HG02885 (cell line): ENCODE results near the gene RADIL.

Experiments
- ATAC-seq: cut with Tn5 transposase; IDR thresholded peaks from one replicate; pipeline ENCODE4 v1.9.1; 2021; ENCODE audit warnings: mild to moderate bottlenecking; ENCODE audit not compliant: unreplicated experiment, poor library complexity

RADIL gene

DNA sequence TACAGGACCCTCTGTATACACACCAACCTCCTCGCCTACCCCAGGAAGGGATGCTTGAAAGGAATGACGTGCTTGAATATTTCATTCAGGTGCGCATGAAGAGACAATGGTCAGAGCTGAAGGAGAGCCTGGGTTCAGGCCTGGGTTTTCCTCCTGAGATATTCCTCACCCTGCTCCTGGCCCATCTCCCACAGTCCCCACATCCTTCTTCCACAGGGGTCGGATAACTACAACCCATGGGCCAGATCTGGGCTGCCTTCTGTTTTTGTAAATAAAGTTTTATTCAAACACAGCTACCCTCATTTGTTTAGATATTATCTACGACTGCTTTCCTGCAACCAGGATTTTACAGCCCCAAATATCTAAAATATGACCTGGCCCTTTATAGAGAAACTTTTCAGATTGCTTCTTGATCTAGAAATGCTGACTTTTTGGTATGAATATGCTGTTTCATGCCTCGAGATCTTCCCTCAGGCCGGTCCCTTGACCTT is 1.8 kb upstream of the RADIL start:
- no peak for ATAC-seq

DNA sequence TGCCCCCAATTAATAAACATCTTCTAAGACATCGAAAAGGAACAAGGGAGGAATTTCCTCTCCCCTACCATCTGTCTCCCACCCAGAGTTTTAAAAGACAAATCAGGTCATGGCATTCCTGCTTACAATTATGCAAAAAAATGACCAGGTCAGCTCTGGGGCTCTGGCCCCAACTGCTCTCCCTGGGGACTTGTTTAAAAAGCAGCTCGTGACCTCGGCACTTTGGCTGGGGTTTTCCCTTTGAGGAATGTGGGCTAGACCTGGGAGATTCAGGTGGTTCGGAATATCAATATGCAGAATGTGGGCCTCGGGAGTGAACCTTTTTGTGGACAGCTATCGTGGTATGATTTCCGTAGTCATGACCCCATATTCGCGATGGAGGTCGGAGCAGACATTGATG is 648 bp upstream of the RADIL start:
- no peak for ATAC-seq

- no peak for ATAC-seq
Measured at GRCh38 chr7:4883033-4883371, 514 bp downstream of the RADIL start.

DNA sequence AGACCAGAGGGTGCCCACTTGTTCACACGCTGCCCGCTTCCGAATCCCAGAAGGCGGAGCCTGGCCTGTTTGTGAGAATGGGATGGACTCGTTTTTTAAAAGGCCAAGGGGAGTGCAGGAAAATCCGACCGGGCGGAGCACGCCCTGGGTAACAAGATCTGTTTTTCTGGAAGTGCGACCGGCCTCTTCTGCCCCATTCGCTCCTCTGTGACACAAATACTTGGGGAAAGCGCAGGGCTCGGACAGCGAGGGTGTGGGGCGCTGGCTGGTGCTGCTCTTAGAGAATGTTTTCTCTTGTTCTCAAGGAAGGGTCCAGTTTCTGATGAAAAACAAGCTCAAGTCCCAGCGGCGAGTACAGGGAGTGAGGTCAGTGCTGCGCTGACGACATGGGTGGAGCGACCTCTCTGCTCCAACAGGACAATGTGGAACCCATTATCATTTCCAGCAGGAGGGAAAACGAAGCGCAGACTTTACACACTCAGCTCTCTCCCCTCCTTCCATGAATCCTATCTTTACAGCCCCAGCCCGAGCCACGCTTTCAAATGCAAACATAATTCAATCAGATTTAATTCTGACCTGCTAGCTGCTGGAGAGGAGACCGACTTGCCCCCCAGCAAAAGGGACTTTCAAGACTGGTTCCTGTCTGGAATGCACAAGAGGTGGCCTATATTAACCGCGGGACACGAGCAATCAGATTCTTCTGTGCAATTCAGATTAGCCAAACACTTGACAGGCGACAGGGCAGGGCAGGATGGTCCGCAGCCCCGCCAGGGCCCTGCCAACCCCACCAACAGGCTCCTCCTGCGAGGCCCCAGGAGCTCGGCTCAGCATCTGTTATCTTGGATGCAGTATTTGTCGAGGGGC is 1.1 kb downstream of the RADIL start:
- ATAC-seq: no peak

GRCh38 chr7:4880218-4880617 is 3.3 kb downstream of the RADIL start:
- no peak for ATAC-seq

DNA sequence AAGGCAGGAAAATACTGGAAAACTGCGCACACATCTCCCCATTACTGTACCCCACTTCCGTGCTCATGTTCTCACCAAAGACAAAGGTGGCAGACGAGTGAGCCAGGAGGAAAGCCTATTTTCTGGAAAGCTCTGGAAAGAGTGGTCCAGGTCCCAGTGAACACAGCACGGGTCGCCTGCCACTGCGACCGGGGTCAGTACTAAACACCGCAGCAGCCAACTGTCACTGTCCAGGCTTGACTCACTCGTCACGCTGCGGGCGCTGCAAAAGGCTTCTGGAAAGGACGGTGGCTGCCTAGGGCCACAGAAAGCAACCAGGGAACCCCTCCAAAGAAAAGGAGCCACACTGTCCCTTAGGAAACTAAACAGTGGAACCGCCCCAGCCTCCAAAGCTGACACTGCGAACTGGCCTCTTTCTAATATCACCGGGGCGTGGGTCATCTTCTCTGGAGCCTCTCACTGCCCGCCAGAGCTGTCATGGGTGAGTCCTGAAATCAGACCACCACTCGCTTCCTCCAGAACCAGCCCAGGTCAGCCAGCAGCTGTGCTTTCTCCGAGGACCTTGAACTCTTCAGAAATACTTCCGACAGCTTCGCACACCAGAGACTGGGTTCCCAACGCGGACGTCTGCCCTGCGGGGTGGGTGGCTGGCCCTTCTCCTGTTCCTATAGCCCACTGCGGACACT is 4.0 kb downstream of the RADIL start:
- no peak for ATAC-seq

GRCh38 chr7:4878336-4879335 is 4.9 kb downstream of the RADIL start:
- no peak for ATAC-seq

- ATAC-seq: no peak
Measured at GRCh38 chr7:4876586-4876985, 6.9 kb downstream of the RADIL start.

GRCh38 chr7:4875391-4875790 is 8.1 kb downstream of the RADIL start:
- no peak for ATAC-seq

GRCh38 chr7:4873071-4873944 is 10.2 kb downstream of the RADIL start:
- no peak for ATAC-seq

DNA sequence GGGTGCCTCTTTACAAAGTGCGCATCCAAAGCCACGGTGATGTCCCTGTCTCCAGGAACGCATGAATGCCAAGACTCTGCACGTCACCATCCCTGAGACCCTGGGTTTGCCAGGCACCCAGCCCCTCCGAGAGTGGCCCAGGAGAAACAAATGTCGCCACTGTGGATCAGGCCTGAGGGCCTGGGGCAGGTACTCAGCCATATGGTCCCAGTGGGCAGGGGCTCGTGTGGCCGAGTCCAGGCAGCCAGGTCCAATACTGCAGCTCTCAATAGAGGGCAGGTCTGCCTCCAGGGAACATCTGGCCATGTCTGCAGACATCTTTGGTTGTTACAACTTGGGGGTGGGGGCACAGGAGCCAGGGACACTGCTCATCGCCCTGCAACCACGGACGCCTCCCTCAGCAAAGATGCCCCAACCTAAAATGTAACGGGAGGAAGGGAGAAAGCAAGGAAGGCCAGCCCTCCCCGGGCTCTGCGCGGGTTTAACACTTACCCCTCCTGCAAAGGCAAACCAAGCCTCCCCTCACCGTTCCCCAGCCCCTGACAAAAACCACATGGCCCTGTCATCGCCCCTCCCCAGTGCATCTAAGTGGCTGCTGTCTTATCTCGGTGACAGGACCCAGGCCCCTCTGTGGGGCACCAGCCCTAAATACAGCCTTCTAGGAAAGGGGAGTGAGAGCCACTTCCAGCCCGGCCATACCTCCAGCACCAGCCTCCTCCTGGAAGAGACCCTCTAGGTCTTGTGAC is 11.4 kb downstream of the RADIL start:
- ATAC-seq: no peak

- ATAC-seq: no peak
Measured at GRCh38 chr7:4871056-4871680, 12.3 kb downstream of the RADIL start.

DNA sequence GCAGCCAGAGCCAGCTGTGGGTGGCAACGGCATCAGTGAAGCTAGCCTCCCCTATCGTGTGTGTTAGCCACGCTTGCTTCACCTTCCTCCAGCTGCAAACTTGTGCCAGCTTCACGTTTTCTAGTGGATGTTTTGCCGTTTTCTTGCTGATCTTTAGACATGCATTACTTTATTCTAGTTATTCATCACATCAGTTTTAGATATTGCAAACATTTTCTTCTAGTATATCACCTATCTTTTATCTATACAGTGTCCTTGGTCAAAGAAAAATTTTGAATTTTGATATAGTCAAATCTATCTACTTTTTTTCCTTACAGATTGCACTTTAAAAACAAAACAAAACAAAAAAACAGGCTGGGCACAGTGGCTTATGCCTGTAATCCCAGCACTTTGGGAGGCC is 15.0 kb downstream of the RADIL start:
- no peak for ATAC-seq

DNA sequence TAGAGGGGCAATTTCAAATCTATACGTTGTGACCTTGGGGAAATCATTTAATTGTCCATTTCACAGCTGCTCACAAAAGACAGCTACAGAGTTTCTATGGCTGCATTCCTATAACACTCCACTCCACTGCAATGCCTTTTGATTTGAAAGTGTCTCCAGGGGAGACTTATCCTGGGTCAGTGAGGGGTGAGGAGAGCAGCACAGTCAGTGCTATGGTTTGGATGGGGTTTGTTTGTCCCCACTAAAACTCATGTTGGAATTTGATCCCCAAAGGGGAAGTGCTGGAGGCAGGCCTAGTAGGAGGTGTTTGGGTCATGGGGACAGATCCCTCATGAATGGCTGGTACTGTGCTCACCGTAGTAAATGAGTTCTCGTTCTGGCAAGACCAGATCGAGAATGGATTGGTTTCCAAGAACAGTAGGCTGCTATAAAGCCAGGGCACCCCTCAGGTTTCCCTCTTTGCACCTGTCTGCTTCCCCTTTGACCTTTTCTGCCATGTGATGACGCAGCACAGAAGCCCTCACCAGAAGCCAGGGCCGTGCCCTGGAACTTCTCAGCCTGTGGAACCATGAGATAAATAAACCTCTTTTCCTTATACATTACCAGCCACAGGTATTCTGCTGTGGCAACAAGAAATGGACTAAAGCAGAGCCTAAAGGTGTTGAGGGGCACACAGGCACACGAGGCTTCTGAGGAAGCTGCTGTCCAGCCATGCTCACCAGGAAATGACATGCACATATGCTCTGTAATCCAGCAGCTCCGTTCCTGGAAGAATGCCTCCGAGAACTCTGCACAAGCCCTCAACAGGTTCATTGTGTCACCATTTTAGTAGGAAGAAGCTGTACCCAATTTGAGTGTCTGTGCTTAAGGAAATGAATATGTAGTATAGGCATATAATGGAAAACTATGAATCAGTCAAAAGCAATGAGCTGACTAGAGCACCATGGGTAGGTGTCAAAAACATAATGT is 16.7 kb downstream of the RADIL start:
- ATAC-seq: no peak

DNA sequence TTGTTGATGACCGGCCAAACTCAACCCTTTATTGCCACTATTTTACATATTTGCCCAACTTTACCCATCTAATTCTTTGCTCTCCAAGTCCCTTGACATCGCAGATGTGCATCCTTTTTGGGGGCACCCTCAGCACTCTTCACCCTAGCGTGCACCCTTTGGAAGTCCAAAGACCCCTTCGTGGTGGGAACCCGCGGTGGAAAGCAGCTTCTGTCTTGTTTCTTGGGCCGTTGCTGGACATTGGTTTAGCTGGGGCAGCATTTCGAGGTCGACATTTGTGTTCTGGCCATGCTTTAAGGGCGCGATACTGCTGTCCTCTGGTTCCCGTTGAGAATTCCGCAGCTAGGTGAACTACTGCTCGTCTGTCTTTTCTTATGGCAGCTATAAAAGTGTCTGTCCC is 21.4 kb downstream of the RADIL start:
- ATAC-seq: no peak

DNA sequence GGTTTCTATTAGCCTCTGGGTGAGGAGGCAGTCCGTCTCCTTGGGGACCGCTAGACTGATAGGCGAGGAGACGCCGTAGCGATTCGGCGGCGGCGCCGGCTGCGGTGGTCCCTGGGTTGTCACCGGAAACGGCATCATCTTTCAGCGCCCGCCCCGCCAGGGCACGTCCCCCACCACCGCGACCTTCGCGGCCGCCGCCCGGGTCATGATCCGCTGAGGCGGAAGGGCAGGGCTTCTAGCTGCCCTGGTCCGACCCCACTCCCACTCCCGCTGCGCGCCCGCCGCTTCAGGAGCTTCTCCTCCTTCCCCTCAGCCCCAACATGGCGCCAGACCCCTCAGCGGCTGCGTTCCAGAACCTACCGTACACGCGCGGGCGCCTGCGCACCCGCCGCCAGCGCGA is 21.8 kb downstream of the RADIL start, which contains the start of gene PAPOLB:
Gene PAPOLB (minus strand): TSS at position 358 of the 400 bp plus-strand sequence. CDS start 220 bp downstream, at position 138.
- no peak for ATAC-seq

DNA sequence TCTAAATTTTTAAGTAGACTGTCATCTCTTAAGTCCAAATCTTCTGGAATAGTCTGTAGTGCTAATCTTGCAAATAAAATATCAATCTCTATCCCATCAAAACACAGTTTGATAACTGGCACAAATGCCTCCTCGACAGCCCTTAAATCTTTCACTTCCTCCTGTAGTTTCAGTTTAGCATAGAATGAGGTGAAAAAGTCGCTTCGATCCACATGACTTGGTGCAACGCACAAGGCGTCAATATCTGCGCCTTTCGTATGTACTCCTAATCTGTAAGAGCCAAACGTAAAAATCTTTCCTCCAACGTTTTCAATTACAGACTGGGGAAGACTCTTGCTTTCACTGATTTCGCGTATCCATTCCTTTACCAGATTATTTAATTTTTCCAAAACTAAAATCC is 22.3 kb downstream of the RADIL start:
- ATAC-seq: no peak
